ENCODE data around the gene STEAP1B. TPM values are rescaled to one million over a fixed set of nuclear protein-coding genes. Genes with fewer than 3 reads are reported as not detected.
"Not testable (repeated sequence)": the region's sequence is repeated elsewhere in the genome, so short reads cannot be mapped to it uniquely, and the experiment has no call there.

STEAP1B gene
- total RNA-seq, 2 experiments from 2014 or later, result 0.30 to 0.33 TPM

- no peak overlapping the region for H3K4me3 Mint-ChIP-seq
- peaks cover 15% of the 10 kb centered on the region for H3K27me3 Mint-ChIP-seq
- H3K27ac Mint-ChIP-seq, result no peak overlapping the region
- H3K9me3 Mint-ChIP-seq, result no peaks in the 10 kb centered on the region
- H3K4me1 Mint-ChIP-seq, result no peaks in the 10 kb centered on the region
- DNase-seq, result no peak
- no peaks in the 10 kb centered on the region for H3K36me3 Mint-ChIP-seq (ENCODE audit: low read depth)
- POLR2A ChIA-PET, result no interaction called here
- CTCF ChIA-PET, result no interaction called here
Observed at GRCh38 chr7:22464299-22464698, 35.7 kb downstream of the STEAP1B start.

GRCh38 chr7:22460363-22460988 lies 39.5 kb downstream of the STEAP1B start:
- Mint-ChIP-seq H3K4me1 (no peaks in the 10 kb centered on the region), H3K36me3 (ENCODE audit: low read depth) (no peaks in the 10 kb centered on the region), H3K27ac (no peak overlapping the region), H3K27me3 (peaks cover 26% of the 10 kb centered on the region), H3K4me3 (no peak overlapping the region), H3K9me3 (no peaks in the 10 kb centered on the region)
- DNase-seq, result no peak
- ChIA-PET POLR2A (no interaction called here), CTCF (interaction anchor here (1.0 to 1.3 kb wide), 2 partner anchors 8 to 350 kb away, joined by 3 read pairs; no protein-coding TSS in a partner anchor)

- ChIA-PET POLR2A (no interaction called here), CTCF (no interaction called here)
- Mint-ChIP-seq H3K27ac (no peak overlapping the region), H3K4me1 (peaks cover 3% of the 10 kb centered on the region), H3K36me3 (ENCODE audit: low read depth) (no peaks in the 10 kb centered on the region), H3K4me3 (no peak overlapping the region), H3K27me3 (peaks cover 47% of the 10 kb centered on the region), H3K9me3 (no peaks in the 10 kb centered on the region)
- no peak for DNase-seq
Observed at GRCh38 chr7:22457471-22457870, 42.5 kb downstream of the STEAP1B start.

- CTCF ChIA-PET, result interaction anchor here (1.0 kb wide), 1 partner anchor 351 kb away, joined by 4 read pairs; no protein-coding TSS in a partner anchor
- Mint-ChIP-seq H3K27ac (no peak overlapping the region), H3K36me3 (ENCODE audit: low read depth) (no peaks in the 10 kb centered on the region), H3K4me3 (no peak overlapping the region), H3K27me3 (peaks cover 67% of the 10 kb centered on the region), H3K4me1 (peaks cover 9% of the 10 kb centered on the region), H3K9me3 (no peaks in the 10 kb centered on the region)
- no peak for DNase-seq
- POLR2A ChIA-PET, result no interaction called here
Observed at GRCh38 chr7:22454446-22454845, 45.5 kb downstream of the STEAP1B start.

GRCh38 chr7:22452960-22453558 lies 46.9 kb downstream of the STEAP1B start:
- no peak overlapping the region for H3K4me3 Mint-ChIP-seq
- no peaks in the 10 kb centered on the region for H3K36me3 Mint-ChIP-seq (ENCODE audit: low read depth)
- H3K27me3 Mint-ChIP-seq, result peaks cover 64% of the 10 kb centered on the region
- H3K4me1 Mint-ChIP-seq, result peaks cover 10% of the 10 kb centered on the region
- ChIA-PET CTCF (interaction anchor here (0.7 to 1.6 kb wide), 5 partner anchors 8 to 342 kb away, joined by 3 to 4 read pairs (median 4); no protein-coding TSS in a partner anchor), POLR2A (no interaction called here)
- no peak for DNase-seq
- H3K27ac Mint-ChIP-seq, result no peak overlapping the region
- no peaks in the 10 kb centered on the region for H3K9me3 Mint-ChIP-seq

- peak; percentile 40 for DNase-seq
- CTCF ChIA-PET, result interaction anchor here (0.7 to 1.6 kb wide), 8 partner anchors 8 to 1319 kb away, joined by 3 to 4 read pairs (median 4); no protein-coding TSS in a partner anchor
- Mint-ChIP-seq H3K4me3 (no peak overlapping the region), H3K9me3 (no peaks in the 10 kb centered on the region), H3K4me1 (peaks cover 17% of the 10 kb centered on the region), H3K27me3 (peaks cover 61% of the 10 kb centered on the region), H3K27ac (no peak overlapping the region), H3K36me3 (ENCODE audit: low read depth) (no peaks in the 10 kb centered on the region)
- POLR2A ChIA-PET, result no interaction called here
Observed at GRCh38 chr7:22452142-22452959, 47.6 kb downstream of the STEAP1B start.

- H3K4me3 Mint-ChIP-seq; CTCF ChIA-PET; H3K9me3 Mint-ChIP-seq; H3K27ac Mint-ChIP-seq; H3K36me3 Mint-ChIP-seq (ENCODE audit: low read depth); POLR2A ChIA-PET; DNase-seq: not testable (repeated sequence)
- Mint-ChIP-seq H3K4me1 (peaks cover 20% of the 10 kb centered on the region), H3K27me3 (peaks cover 47% of the 10 kb centered on the region)
Observed at GRCh38 chr7:22450013-22450412, 50.0 kb downstream of the STEAP1B start.

GRCh38 chr7:22447762-22448161 lies 52.2 kb downstream of the STEAP1B start:
- no peaks in the 10 kb centered on the region for H3K9me3 Mint-ChIP-seq
- H3K27ac Mint-ChIP-seq, result no peak overlapping the region
- H3K36me3 Mint-ChIP-seq (ENCODE audit: low read depth), result no peaks in the 10 kb centered on the region
- ChIA-PET POLR2A (no interaction called here), CTCF (no interaction called here)
- DNase-seq, result no peak
- H3K4me3 Mint-ChIP-seq, result no peak overlapping the region
- H3K4me1 Mint-ChIP-seq, result peaks cover 21% of the 10 kb centered on the region
- peaks cover 36% of the 10 kb centered on the region for H3K27me3 Mint-ChIP-seq

GRCh38 chr7:22447008-22447407 lies 53.0 kb downstream of the STEAP1B start:
- Mint-ChIP-seq H3K9me3 (no peaks in the 10 kb centered on the region), H3K27ac (no peak overlapping the region), H3K36me3 (ENCODE audit: low read depth) (no peaks in the 10 kb centered on the region), H3K4me1 (peaks cover 19% of the 10 kb centered on the region), H3K27me3 (peaks cover 31% of the 10 kb centered on the region), H3K4me3 (no peak overlapping the region)
- POLR2A ChIA-PET, result no interaction called here
- DNase-seq, result no peak
- CTCF ChIA-PET, result interaction anchor here (1.7 kb wide), 1 partner anchor 38 kb away, joined by 3 read pairs; no protein-coding TSS in a partner anchor

- no peaks in the 10 kb centered on the region for H3K36me3 Mint-ChIP-seq (ENCODE audit: low read depth)
- no peak for DNase-seq
- CTCF ChIA-PET, result interaction anchor here (1.7 kb wide), 1 partner anchor 39 kb away, joined by 3 read pairs; no protein-coding TSS in a partner anchor
- peaks cover 15% of the 10 kb centered on the region for H3K4me1 Mint-ChIP-seq
- no peak overlapping the region for H3K4me3 Mint-ChIP-seq
- peaks cover 24% of the 10 kb centered on the region for H3K27me3 Mint-ChIP-seq
- no peaks in the 10 kb centered on the region for H3K9me3 Mint-ChIP-seq
- H3K27ac Mint-ChIP-seq, result no peak overlapping the region
- POLR2A ChIA-PET, result no interaction called here
Observed at GRCh38 chr7:22445853-22446252, 54.1 kb downstream of the STEAP1B start.

GRCh38 chr7:22445140-22445743 lies 54.7 kb downstream of the STEAP1B start:
- Mint-ChIP-seq H3K4me1 (peaks cover 15% of the 10 kb centered on the region), H3K4me3 (no peak overlapping the region), H3K36me3 (ENCODE audit: low read depth) (no peaks in the 10 kb centered on the region), H3K27me3 (peaks cover 22% of the 10 kb centered on the region), H3K27ac (no peak overlapping the region), H3K9me3 (no peaks in the 10 kb centered on the region)
- DNase-seq, result no peak
- CTCF ChIA-PET, result no interaction called here
- POLR2A ChIA-PET, result no interaction called here

GRCh38 chr7:22444181-22444971 lies 55.6 kb downstream of the STEAP1B start:
- no peak for DNase-seq
- H3K36me3 Mint-ChIP-seq (ENCODE audit: low read depth), result no peaks in the 10 kb centered on the region
- H3K9me3 Mint-ChIP-seq, result no peaks in the 10 kb centered on the region
- POLR2A ChIA-PET, result no interaction called here
- CTCF ChIA-PET, result no interaction called here
- H3K27ac Mint-ChIP-seq, result no peak overlapping the region
- peaks cover 15% of the 10 kb centered on the region for H3K4me1 Mint-ChIP-seq
- H3K4me3 Mint-ChIP-seq, result no peak overlapping the region
- H3K27me3 Mint-ChIP-seq, result peaks cover 16% of the 10 kb centered on the region
